Dermis blood vessel endothelial cell (primary cell): ENCODE results near the gene ATP8B3. TPM values are rescaled to one million over a fixed set of nuclear protein-coding genes. Genes with fewer than 3 reads are reported as not detected.

ENCODE experiments used
- DNase-seq: peaks from one replicate; pipeline ENCODE4 v3.0.0; 2010
- total RNA-seq: library from RNA; depleted of rRNA; stranded (reverse); fragments of >200 nt; gene quantifications from 2 replicates; pipeline ENCODE4 v1.2.3, GENCODE V29; 2014

Gene ATP8B3
- total RNA-seq, 1 donor from 2014 or later = 0.85 TPM

- no peak for DNase-seq
Measured at GRCh38 chr19:1849886-1850398, 37.9 kb upstream of the ATP8B3 start.

- DNase-seq = no peak
Measured at GRCh38 chr19:1849132-1849474, 37.0 kb upstream of the ATP8B3 start.

- peak; percentile 95 for DNase-seq
Measured at GRCh38 chr19:1848399-1849131, 36.5 kb upstream of the ATP8B3 start, which contains the start of gene REXO1. TSS of gene REXO1 (minus strand) at chr19:1848483. CDS start at chr19:1848358, 125 bp downstream.

- DNase-seq = peak; percentile 80
Measured at GRCh38 chr19:1847684-1848398, 35.8 kb upstream of the ATP8B3 start.

GRCh38 chr19:1847348-1847683 lies 35.2 kb upstream of the ATP8B3 start:
- no peak for DNase-seq

GRCh38 chr19:1846517-1847204 lies 34.6 kb upstream of the ATP8B3 start:
- DNase-seq = no peak

- no peak for DNase-seq
Measured at GRCh38 chr19:1845642-1846041, 33.6 kb upstream of the ATP8B3 start.

GRCh38 chr19:1845125-1845515 lies 33.0 kb upstream of the ATP8B3 start:
- DNase-seq = no peak

- DNase-seq = no peak
Measured at GRCh38 chr19:1844513-1845124, 32.5 kb upstream of the ATP8B3 start.

- DNase-seq = peak; percentile 57
Measured at GRCh38 chr19:1843646-1844394, 31.7 kb upstream of the ATP8B3 start.

- DNase-seq = no peak
Measured at GRCh38 chr19:1843116-1843515, 31.0 kb upstream of the ATP8B3 start.

GRCh38 chr19:1841209-1841924 lies 29.3 kb upstream of the ATP8B3 start:
- DNase-seq = no peak

- peak; percentile 73 for DNase-seq
Measured at GRCh38 chr19:1840541-1841115, 28.6 kb upstream of the ATP8B3 start.

- DNase-seq = no peak
Measured at GRCh38 chr19:1839658-1840540, 27.8 kb upstream of the ATP8B3 start.

GRCh38 chr19:1837625-1838105 lies 25.6 kb upstream of the ATP8B3 start:
- DNase-seq = peak; percentile 70

- no peak for DNase-seq
Measured at GRCh38 chr19:1837222-1837565, 25.1 kb upstream of the ATP8B3 start.

- no peak for DNase-seq
Measured at GRCh38 chr19:1836458-1837221, 24.6 kb upstream of the ATP8B3 start.

GRCh38 chr19:1833540-1833939 lies 21.5 kb upstream of the ATP8B3 start:
- no peak for DNase-seq

- DNase-seq = no peak
Measured at GRCh38 chr19:1832046-1832663, 20.1 kb upstream of the ATP8B3 start.
